HFFc6 (cell line): Measurements from ENCODE around the gene SCD5. TPM values are rescaled to one million over a fixed set of nuclear protein-coding genes. Genes with fewer than 3 reads are reported as not detected.

Source experiments
- DNase-seq: peaks from one replicate; pipeline ENCODE4 v3.0.0-alpha.2; 2018
- H3K27ac Mint-ChIP-seq: 2 replicates; pipeline ENCODE4 v1.8.0; 2020; ENCODE audit warnings: mild to moderate bottlenecking, mixed read lengths
- H3K27me3 Mint-ChIP-seq: 2 replicates; pipeline ENCODE4 v1.8.0; 2021; ENCODE audit warnings: mild to moderate bottlenecking, moderate library complexity, mixed read lengths; ENCODE audit not compliant: insufficient read depth
- H3K36me3 Mint-ChIP-seq: 2 replicates; pipeline ENCODE4 v1.8.0; 2021; ENCODE audit warnings: low read depth, mixed read lengths
- H3K4me1 Mint-ChIP-seq: 2 replicates; pipeline ENCODE4 v1.8.0; 2020; ENCODE audit warnings: low read depth, mixed read lengths
- H3K4me3 Mint-ChIP-seq: 2 replicates; pipeline ENCODE4 v1.8.0; 2020; ENCODE audit warnings: mild to moderate bottlenecking, moderate library complexity, mixed read lengths
- H3K9me3 Mint-ChIP-seq: 2 replicates; pipeline ENCODE4 v1.8.0; 2020; ENCODE audit warnings: mild to moderate bottlenecking, mixed read lengths
- CTCF ChIP-seq: fragments of 200-600 bp; sonication (generic); IDR thresholded peaks from 2 replicates; pipeline ENCODE4 v1.5.0; 2021; ENCODE audit warnings: antibody characterized with exemption, mild to moderate bottlenecking
- total RNA-seq, 6 experiments: library from RNA; stranded (reverse); fragmentation: NEBNext Ultra II Directional; extraction: Animal tissue kit (Norgen Biotek cat#: 25700); gene quantifications; 2 replicates in 1 of 6; 3 replicates in 5 of 6; pipeline ENCODE4 v1.2.3, GENCODE V29; 2021

Gene SCD5
- total RNA-seq, 6 experiments from 2014 or later = 28.4 to 36.4 (median 32.0) TPM

- no peak for DNase-seq
- Mint-ChIP-seq H3K27me3 (peaks cover 57% of the 10 kb centered on the region), H3K27ac (no peak overlapping the region), H3K9me3 (no peaks in the 10 kb centered on the region; the same call in 1 of the 2 replicates), H3K4me3 (no peak overlapping the region), H3K36me3 (no peaks in the 10 kb centered on the region), H3K4me1 (no peaks in the 10 kb centered on the region)
- TF ChIP-seq CTCF = no peak
Observed at GRCh38 chr4:82601242-82602015, 197.2 kb downstream of the SCD5 start.

- Mint-ChIP-seq H3K4me1 (no peaks in the 10 kb centered on the region), H3K27me3 (peaks cover 52% of the 10 kb centered on the region), H3K4me3 (no peak overlapping the region), H3K9me3 (no peaks in the 10 kb centered on the region), H3K36me3 (no peaks in the 10 kb centered on the region), H3K27ac (no peak overlapping the region)
- DNase-seq = no peak
- TF ChIP-seq CTCF = no peak
Observed at GRCh38 chr4:82599336-82599735, 199.3 kb downstream of the SCD5 start.

- no peaks in the 10 kb centered on the region for H3K4me1 Mint-ChIP-seq
- H3K4me3 Mint-ChIP-seq = no peak overlapping the region
- H3K27ac Mint-ChIP-seq = no peak overlapping the region
- no peaks in the 10 kb centered on the region for H3K36me3 Mint-ChIP-seq
- no peak for DNase-seq
- H3K27me3 Mint-ChIP-seq = peaks cover 37% of the 10 kb centered on the region
- no peak for TF ChIP-seq CTCF
- H3K9me3 Mint-ChIP-seq = no peaks in the 10 kb centered on the region
Observed at GRCh38 chr4:82594456-82594855, 204.1 kb downstream of the SCD5 start.

GRCh38 chr4:82593411-82593810 lies 205.2 kb downstream of the SCD5 start:
- H3K36me3 Mint-ChIP-seq = no peaks in the 10 kb centered on the region
- no peaks in the 10 kb centered on the region for H3K9me3 Mint-ChIP-seq
- H3K4me3 Mint-ChIP-seq = no peak overlapping the region
- DNase-seq = no peak
- no peak for TF ChIP-seq CTCF
- no peaks in the 10 kb centered on the region for H3K4me1 Mint-ChIP-seq
- H3K27ac Mint-ChIP-seq = no peak overlapping the region
- peaks cover 31% of the 10 kb centered on the region for H3K27me3 Mint-ChIP-seq

GRCh38 chr4:82592639-82593038 lies 206.0 kb downstream of the SCD5 start:
- Mint-ChIP-seq H3K27me3 (peaks cover 29% of the 10 kb centered on the region), H3K4me1 (no peaks in the 10 kb centered on the region), H3K4me3 (no peak overlapping the region), H3K9me3 (no peaks in the 10 kb centered on the region), H3K27ac (no peak overlapping the region), H3K36me3 (no peaks in the 10 kb centered on the region)
- TF ChIP-seq CTCF = no peak
- DNase-seq = no peak
